Measurements from ENCODE around the gene HHAT.

HHAT gene

GRCh38 chr1:210298936-210299335 lies 29.8 kb upstream of the HHAT start:
- H3K9ac ChIP-seq (ENCODE audit: low read depth, low read length) = no peak overlapping the region
- H3K36me3 ChIP-seq (ENCODE audit: control insufficient read depth, insufficient read depth, low read length) = no peaks in the 10 kb centered on the region

GRCh38 chr1:210299501-210299900 lies 29.2 kb upstream of the HHAT start:
- Histone ChIP-seq H3K36me3 (ENCODE audit: control insufficient read depth, insufficient read depth, low read length) (no peaks in the 10 kb centered on the region), H3K4me3 (ENCODE audit: low read depth, low read length) (no peak overlapping the region), H3K4me1 (ENCODE audit: control insufficient read depth, insufficient read depth, low read length) (peaks cover 30% of the 10 kb centered on the region), H3K27me3 (ENCODE audit: control insufficient read depth, insufficient read depth, low read length) (peaks cover 8% of the 10 kb centered on the region), H3K9ac (ENCODE audit: low read depth, low read length) (no peak overlapping the region), H3K9me3 (ENCODE audit: control insufficient read depth, insufficient read depth, low read length) (no peaks in the 10 kb centered on the region)

More at GRCh38 chr1:210298936-210299335, 29.8 kb upstream of the HHAT start:
- no peaks in the 10 kb centered on the region for H3K9me3 ChIP-seq (ENCODE audit: control insufficient read depth, insufficient read depth, low read length)
- no peak overlapping the region for H3K4me3 ChIP-seq (ENCODE audit: low read depth, low read length)
- H3K4me1 ChIP-seq (ENCODE audit: control insufficient read depth, insufficient read depth, low read length) = peaks cover 30% of the 10 kb centered on the region
- H3K27me3 ChIP-seq (ENCODE audit: control insufficient read depth, insufficient read depth, low read length) = peaks cover 12% of the 10 kb centered on the region

GRCh38 chr1:210300923-210301614 lies 27.6 kb upstream of the HHAT start:
- no peaks in the 10 kb centered on the region for H3K36me3 ChIP-seq (ENCODE audit: control insufficient read depth, insufficient read depth, low read length)
- H3K27me3 ChIP-seq (ENCODE audit: control insufficient read depth, insufficient read depth, low read length) = peaks cover 3% of the 10 kb centered on the region
- H3K4me1 ChIP-seq (ENCODE audit: control insufficient read depth, insufficient read depth, low read length) = peaks cover 27% of the 10 kb centered on the region
- H3K9ac ChIP-seq (ENCODE audit: low read depth, low read length) = no peak overlapping the region
- H3K4me3 ChIP-seq (ENCODE audit: low read depth, low read length) = no peak overlapping the region
- no peaks in the 10 kb centered on the region for H3K9me3 ChIP-seq (ENCODE audit: control insufficient read depth, insufficient read depth, low read length)

GRCh38 chr1:210301615-210302000 lies 27.1 kb upstream of the HHAT start:
- Histone ChIP-seq H3K27me3 (ENCODE audit: control insufficient read depth, insufficient read depth, low read length) (peaks cover 3% of the 10 kb centered on the region), H3K4me1 (ENCODE audit: control insufficient read depth, insufficient read depth, low read length) (peaks cover 27% of the 10 kb centered on the region), H3K9me3 (ENCODE audit: control insufficient read depth, insufficient read depth, low read length) (no peaks in the 10 kb centered on the region), H3K4me3 (ENCODE audit: low read depth, low read length) (no peak overlapping the region), H3K9ac (ENCODE audit: low read depth, low read length) (no peak overlapping the region), H3K36me3 (ENCODE audit: control insufficient read depth, insufficient read depth, low read length) (no peaks in the 10 kb centered on the region)

DNA sequence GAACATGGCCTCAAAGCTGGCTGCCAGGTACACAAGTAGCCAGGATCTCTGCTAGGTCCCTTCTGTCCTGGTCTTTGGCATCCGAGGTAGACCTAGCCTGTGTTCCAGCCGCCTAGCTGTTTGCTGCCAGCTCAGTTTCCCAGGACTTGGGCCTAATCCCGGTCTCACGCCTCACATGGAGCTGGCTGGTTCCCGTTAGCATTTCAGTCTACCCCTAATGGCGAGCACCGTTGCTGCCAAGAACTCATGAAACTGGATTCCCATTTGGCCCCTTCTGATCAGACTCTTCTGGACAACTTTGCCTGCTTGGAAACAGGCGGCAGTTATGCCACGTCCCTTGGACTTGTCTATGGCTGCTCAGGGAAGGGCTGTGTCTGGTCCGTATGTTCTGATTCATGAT lies 26.2 kb upstream of the HHAT start:
- Histone ChIP-seq H3K9me3 (ENCODE audit: control insufficient read depth, insufficient read depth, low read length) (no peaks in the 10 kb centered on the region), H3K9ac (ENCODE audit: low read depth, low read length) (no peak overlapping the region), H3K36me3 (ENCODE audit: control insufficient read depth, insufficient read depth, low read length) (no peaks in the 10 kb centered on the region), H3K27me3 (ENCODE audit: control insufficient read depth, insufficient read depth, low read length) (no peaks in the 10 kb centered on the region), H3K4me3 (ENCODE audit: low read depth, low read length) (no peak overlapping the region), H3K4me1 (ENCODE audit: control insufficient read depth, insufficient read depth, low read length) (peaks cover 27% of the 10 kb centered on the region)

GRCh38 chr1:210303391-210303790 lies 25.3 kb upstream of the HHAT start:
- H3K4me3 ChIP-seq (ENCODE audit: low read depth, low read length) = no peak overlapping the region
- no peaks in the 10 kb centered on the region for H3K27me3 ChIP-seq (ENCODE audit: control insufficient read depth, insufficient read depth, low read length)
- H3K4me1 ChIP-seq (ENCODE audit: control insufficient read depth, insufficient read depth, low read length) = peaks cover 27% of the 10 kb centered on the region
- H3K9ac ChIP-seq (ENCODE audit: low read depth, low read length) = no peak overlapping the region
- no peaks in the 10 kb centered on the region for H3K36me3 ChIP-seq (ENCODE audit: control insufficient read depth, insufficient read depth, low read length)
- no peaks in the 10 kb centered on the region for H3K9me3 ChIP-seq (ENCODE audit: control insufficient read depth, insufficient read depth, low read length)

DNA sequence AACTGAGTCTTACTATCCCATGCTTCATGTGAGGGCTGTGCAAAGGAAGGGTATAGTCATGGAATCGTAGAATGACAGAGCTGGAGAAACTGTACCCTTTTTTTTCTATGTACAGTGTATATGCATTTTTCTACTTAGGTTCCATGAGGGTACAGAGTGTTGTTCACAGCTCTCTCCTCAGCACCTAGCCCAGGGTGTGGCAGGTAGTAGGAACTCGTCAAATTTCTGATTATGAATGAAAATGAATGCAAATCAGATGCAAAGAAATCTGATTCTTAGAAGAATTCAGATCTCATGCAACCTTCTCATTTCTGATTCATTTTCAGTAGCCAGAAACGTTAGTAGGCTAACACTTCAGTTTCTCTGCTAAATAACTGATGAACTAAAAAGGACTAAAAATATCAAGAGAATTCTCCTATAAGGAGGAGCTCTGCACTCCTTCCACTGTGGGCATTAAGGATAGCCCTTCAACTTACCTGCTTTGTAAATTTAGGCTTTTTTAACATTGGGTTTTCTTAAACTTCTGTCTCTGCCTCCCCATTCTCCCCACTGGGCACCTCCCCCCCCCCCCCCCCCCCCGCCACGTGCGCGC lies 18.0 kb upstream of the HHAT start:
- Histone ChIP-seq H3K4me1 (ENCODE audit: control insufficient read depth, insufficient read depth, low read length) (peaks cover 6% of the 10 kb centered on the region), H3K4me3 (ENCODE audit: low read depth, low read length) (peak overlapping the region; percentile 23), H3K9ac (ENCODE audit: low read depth, low read length) (no peak overlapping the region), H3K36me3 (ENCODE audit: control insufficient read depth, insufficient read depth, low read length) (no peaks in the 10 kb centered on the region), H3K9me3 (ENCODE audit: control insufficient read depth, insufficient read depth, low read length) (no peaks in the 10 kb centered on the region), H3K27me3 (ENCODE audit: control insufficient read depth, insufficient read depth, low read length) (peaks cover 11% of the 10 kb centered on the region)

- H3K36me3 ChIP-seq (ENCODE audit: control insufficient read depth, insufficient read depth, low read length) = no peaks in the 10 kb centered on the region
- peaks cover 6% of the 10 kb centered on the region for H3K4me1 ChIP-seq (ENCODE audit: control insufficient read depth, insufficient read depth, low read length)
- no peaks in the 10 kb centered on the region for H3K9me3 ChIP-seq (ENCODE audit: control insufficient read depth, insufficient read depth, low read length)
- H3K27me3 ChIP-seq (ENCODE audit: control insufficient read depth, insufficient read depth, low read length) = peaks cover 11% of the 10 kb centered on the region
- H3K9ac ChIP-seq (ENCODE audit: low read depth, low read length) = no peak overlapping the region
- H3K4me3 ChIP-seq (ENCODE audit: low read depth, low read length) = peak overlapping the region; percentile 64
Measured at GRCh38 chr1:210311726-210312493, 16.8 kb upstream of the HHAT start.

- H3K9me3 ChIP-seq (ENCODE audit: control insufficient read depth, insufficient read depth, low read length) = no peaks in the 10 kb centered on the region
- no peak overlapping the region for H3K4me3 ChIP-seq (ENCODE audit: low read depth, low read length)
- peaks cover 6% of the 10 kb centered on the region for H3K4me1 ChIP-seq (ENCODE audit: control insufficient read depth, insufficient read depth, low read length)
- no peaks in the 10 kb centered on the region for H3K36me3 ChIP-seq (ENCODE audit: control insufficient read depth, insufficient read depth, low read length)
- peaks cover 11% of the 10 kb centered on the region for H3K27me3 ChIP-seq (ENCODE audit: control insufficient read depth, insufficient read depth, low read length)
- no peak overlapping the region for H3K9ac ChIP-seq (ENCODE audit: low read depth, low read length)
Measured at GRCh38 chr1:210313046-210313595, 15.6 kb upstream of the HHAT start.

DNA sequence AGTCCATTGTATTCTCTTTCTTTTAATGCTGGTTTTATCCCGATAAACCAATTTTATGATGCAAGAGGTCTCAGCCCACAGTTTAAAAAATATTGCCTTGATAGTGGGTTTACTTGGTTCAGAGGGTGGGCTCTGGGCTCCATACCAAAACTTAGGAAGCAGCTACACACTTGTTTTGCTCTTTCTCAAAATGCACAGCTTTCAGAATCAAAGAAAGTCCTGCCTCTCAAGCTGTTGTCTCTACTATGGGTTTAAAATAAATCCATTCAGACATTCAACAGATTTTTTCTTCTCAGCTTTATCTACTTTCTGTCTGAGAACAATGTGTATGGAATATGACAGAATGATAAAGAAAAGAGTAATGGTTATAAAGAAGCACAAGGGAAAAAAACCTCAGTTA lies 14.8 kb upstream of the HHAT start:
- Histone ChIP-seq H3K27me3 (ENCODE audit: control insufficient read depth, insufficient read depth, low read length) (peaks cover 11% of the 10 kb centered on the region), H3K4me1 (ENCODE audit: control insufficient read depth, insufficient read depth, low read length) (peaks cover 6% of the 10 kb centered on the region), H3K9me3 (ENCODE audit: control insufficient read depth, insufficient read depth, low read length) (no peaks in the 10 kb centered on the region), H3K36me3 (ENCODE audit: control insufficient read depth, insufficient read depth, low read length) (no peaks in the 10 kb centered on the region), H3K4me3 (ENCODE audit: low read depth, low read length) (no peak overlapping the region), H3K9ac (ENCODE audit: low read depth, low read length) (no peak overlapping the region)

GRCh38 chr1:210315529-210315928 lies 13.2 kb upstream of the HHAT start:
- no peak overlapping the region for H3K4me3 ChIP-seq (ENCODE audit: low read depth, low read length)
- no peak overlapping the region for H3K9ac ChIP-seq (ENCODE audit: low read depth, low read length)
- H3K36me3 ChIP-seq (ENCODE audit: control insufficient read depth, insufficient read depth, low read length) = no peaks in the 10 kb centered on the region
- no peaks in the 10 kb centered on the region for H3K9me3 ChIP-seq (ENCODE audit: control insufficient read depth, insufficient read depth, low read length)
- H3K27me3 ChIP-seq (ENCODE audit: control insufficient read depth, insufficient read depth, low read length) = peaks cover 11% of the 10 kb centered on the region
- H3K4me1 ChIP-seq (ENCODE audit: control insufficient read depth, insufficient read depth, low read length) = peaks cover 3% of the 10 kb centered on the region

All from iPS-15b (cell line).